ENCODE results near the gene BIRC6.
A peak's percentile ranks its signal among the peaks of the same experiment; 100 is the strongest.

Gene BIRC6

GRCh38 chr2:32474381-32474780, 117.6 kb downstream of the BIRC6 start:
- Histone ChIP-seq H3K4me1 (peaks cover 11% of the 10 kb centered on the region), H3K27me3 (ENCODE audit: low read depth) (no peaks in the 10 kb centered on the region), H3K36me3 (replicated peaks) (peaks cover 53% of the 10 kb centered on the region), H3K9me3 (no peaks in the 10 kb centered on the region), H3K4me3 (no peak overlapping the region)
- in situ Hi-C loops (cut with MboI; ENCODE audit: low sequenced_read_pairs) = no loop called here
- no peak for DNase-seq (ENCODE audit: low spot score in 2 of 2)

GRCh38 chr2:32478889-32479620, 122.2 kb downstream of the BIRC6 start:
- DNase-seq (ENCODE audit: low spot score in 2 of 2) = no peak
- Histone ChIP-seq H3K4me3 (no peak overlapping the region), H3K4me1 (no peaks in the 10 kb centered on the region), H3K36me3 (replicated peaks) (peaks cover 50% of the 10 kb centered on the region), H3K9me3 (no peaks in the 10 kb centered on the region), H3K27me3 (ENCODE audit: low read depth) (no peaks in the 10 kb centered on the region)
- in situ Hi-C loops (cut with MboI; ENCODE audit: low sequenced_read_pairs) = no loop called here

GRCh38 chr2:32479993-32480392, 123.2 kb downstream of the BIRC6 start:
- no peak for DNase-seq (ENCODE audit: low spot score in 2 of 2)
- H3K27me3 ChIP-seq (ENCODE audit: low read depth) = no peaks in the 10 kb centered on the region
- no peaks in the 10 kb centered on the region for H3K4me1 ChIP-seq
- H3K4me3 ChIP-seq = no peak overlapping the region
- no peaks in the 10 kb centered on the region for H3K9me3 ChIP-seq
- in situ Hi-C loops (cut with MboI; ENCODE audit: low sequenced_read_pairs) = no loop called here
- H3K36me3 ChIP-seq (replicated peaks) = peaks cover 56% of the 10 kb centered on the region

- H3K27me3 ChIP-seq (ENCODE audit: low read depth) = no peaks in the 10 kb centered on the region
- in situ Hi-C loops (cut with MboI; ENCODE audit: low sequenced_read_pairs) = no loop called here
- H3K4me3 ChIP-seq = no peak overlapping the region
- H3K9me3 ChIP-seq = no peaks in the 10 kb centered on the region
- peaks cover 63% of the 10 kb centered on the region for H3K36me3 ChIP-seq (replicated peaks)
- no peak for DNase-seq (ENCODE audit: low spot score in 2 of 2)
- no peaks in the 10 kb centered on the region for H3K4me1 ChIP-seq
These were observed 125.6 kb downstream of the BIRC6 start for GRCh38 chr2:32482471-32482870.

GRCh38 chr2:32484937-32485336, 128.1 kb downstream of the BIRC6 start:
- no peak overlapping the region for H3K4me3 ChIP-seq
- no peak for DNase-seq (ENCODE audit: low spot score in 2 of 2)

GRCh38 chr2:32485399-32485798, 128.6 kb downstream of the BIRC6 start:
- Histone ChIP-seq H3K27me3 (ENCODE audit: low read depth) (no peaks in the 10 kb centered on the region), H3K4me1 (no peaks in the 10 kb centered on the region), H3K9me3 (no peaks in the 10 kb centered on the region), H3K36me3 (replicated peaks) (peaks cover 61% of the 10 kb centered on the region), H3K4me3 (no peak overlapping the region)
- DNase-seq (ENCODE audit: low spot score in 2 of 2) = no peak
- in situ Hi-C loops (cut with MboI; ENCODE audit: low sequenced_read_pairs) = no loop called here

More at GRCh38 chr2:32484937-32485336, 128.1 kb downstream of the BIRC6 start:
- H3K36me3 ChIP-seq (replicated peaks) = peaks cover 64% of the 10 kb centered on the region
- in situ Hi-C loops (cut with MboI; ENCODE audit: low sequenced_read_pairs) = no loop called here
- H3K9me3 ChIP-seq = no peaks in the 10 kb centered on the region
- no peaks in the 10 kb centered on the region for H3K4me1 ChIP-seq
- no peaks in the 10 kb centered on the region for H3K27me3 ChIP-seq (ENCODE audit: low read depth)

GRCh38 chr2:32489061-32489460, 132.2 kb downstream of the BIRC6 start:
- H3K4me1 ChIP-seq = no peaks in the 10 kb centered on the region
- in situ Hi-C loops (cut with MboI; ENCODE audit: low sequenced_read_pairs) = no loop called here
- DNase-seq (ENCODE audit: low spot score in 2 of 2) = no peak
- no peak overlapping the region for H3K4me3 ChIP-seq
- peaks cover 43% of the 10 kb centered on the region for H3K36me3 ChIP-seq (replicated peaks)
- H3K9me3 ChIP-seq = no peaks in the 10 kb centered on the region
- H3K27me3 ChIP-seq (ENCODE audit: low read depth) = no peaks in the 10 kb centered on the region

- H3K36me3 ChIP-seq (replicated peaks) = peaks cover 24% of the 10 kb centered on the region
- in situ Hi-C loops (cut with MboI; ENCODE audit: low sequenced_read_pairs) = no loop called here
- peaks cover 2% of the 10 kb centered on the region for H3K4me1 ChIP-seq
These were observed 134.5 kb downstream of the BIRC6 start for GRCh38 chr2:32491346-32491745.

GRCh38 chr2:32495139-32495538, 138.3 kb downstream of the BIRC6 start:
- peaks cover 18% of the 10 kb centered on the region for H3K36me3 ChIP-seq (replicated peaks)

More at GRCh38 chr2:32491346-32491745, 134.5 kb downstream of the BIRC6 start:
- H3K4me3 ChIP-seq = no peak overlapping the region
- no peak for DNase-seq (ENCODE audit: low spot score in 2 of 2)
- no peaks in the 10 kb centered on the region for H3K9me3 ChIP-seq
- H3K27me3 ChIP-seq (ENCODE audit: low read depth) = no peaks in the 10 kb centered on the region

GRCh38 chr2:32496662-32497061, 139.8 kb downstream of the BIRC6 start:
- DNase-seq (ENCODE audit: low spot score in 2 of 2) = peak; percentile 59 to 74
- Histone ChIP-seq H3K4me3 (no peak overlapping the region), H3K9me3 (no peaks in the 10 kb centered on the region), H3K4me1 (peaks cover 15% of the 10 kb centered on the region), H3K36me3 (replicated peaks) (peaks cover 24% of the 10 kb centered on the region), H3K27me3 (ENCODE audit: low read depth) (no peaks in the 10 kb centered on the region)
- in situ Hi-C loops (cut with MboI; ENCODE audit: low sequenced_read_pairs) = no loop called here

More at GRCh38 chr2:32495139-32495538, 138.3 kb downstream of the BIRC6 start:
- in situ Hi-C loops (cut with MboI; ENCODE audit: low sequenced_read_pairs) = no loop called here
- Histone ChIP-seq H3K4me1 (peaks cover 9% of the 10 kb centered on the region), H3K27me3 (ENCODE audit: low read depth) (no peaks in the 10 kb centered on the region), H3K9me3 (no peaks in the 10 kb centered on the region), H3K4me3 (no peak overlapping the region)
- DNase-seq (ENCODE audit: low spot score in 2 of 2) = no peak

GRCh38 chr2:32498306-32498705, 141.5 kb downstream of the BIRC6 start:
- in situ Hi-C loops (cut with MboI; ENCODE audit: low sequenced_read_pairs) = no loop called here
- Histone ChIP-seq H3K4me1 (peaks cover 15% of the 10 kb centered on the region), H3K4me3 (no peak overlapping the region), H3K9me3 (no peaks in the 10 kb centered on the region), H3K36me3 (replicated peaks) (peaks cover 35% of the 10 kb centered on the region), H3K27me3 (ENCODE audit: low read depth) (no peaks in the 10 kb centered on the region)
- DNase-seq (ENCODE audit: low spot score in 2 of 2) = no peak

GRCh38 chr2:32502941-32503340, 146.1 kb downstream of the BIRC6 start:
- H3K27me3 ChIP-seq (ENCODE audit: low read depth) = no peaks in the 10 kb centered on the region
- no peaks in the 10 kb centered on the region for H3K9me3 ChIP-seq
- DNase-seq (ENCODE audit: low spot score in 2 of 2) = no peak
- peaks cover 6% of the 10 kb centered on the region for H3K4me1 ChIP-seq
- peaks cover 54% of the 10 kb centered on the region for H3K36me3 ChIP-seq (replicated peaks)
- H3K4me3 ChIP-seq = no peak overlapping the region
- in situ Hi-C loops (cut with MboI; ENCODE audit: low sequenced_read_pairs) = no loop called here

GRCh38 chr2:32504877-32505478, 148.2 kb downstream of the BIRC6 start:
- H3K9me3 ChIP-seq = no peaks in the 10 kb centered on the region
- in situ Hi-C loops (cut with MboI; ENCODE audit: low sequenced_read_pairs) = no loop called here
- peaks cover 49% of the 10 kb centered on the region for H3K36me3 ChIP-seq (replicated peaks)
- no peak overlapping the region for H3K4me3 ChIP-seq
- no peaks in the 10 kb centered on the region for H3K27me3 ChIP-seq (ENCODE audit: low read depth)
- DNase-seq (ENCODE audit: low spot score in 2 of 2) = no peak
- H3K4me1 ChIP-seq = peaks cover 6% of the 10 kb centered on the region

- Histone ChIP-seq H3K36me3 (replicated peaks) (peaks cover 53% of the 10 kb centered on the region), H3K4me1 (no peaks in the 10 kb centered on the region; the same call in 1 of the 2 replicates), H3K9me3 (no peaks in the 10 kb centered on the region), H3K27me3 (ENCODE audit: low read depth) (no peaks in the 10 kb centered on the region), H3K4me3 (no peak overlapping the region)
- in situ Hi-C loops (cut with MboI; ENCODE audit: low sequenced_read_pairs) = no loop called here
- DNase-seq (ENCODE audit: low spot score in 2 of 2) = no peak
These were observed 149.6 kb downstream of the BIRC6 start for GRCh38 chr2:32506446-32506845.
